ENCODE results near the gene LUZP2. TPM values are rescaled to one million over a fixed set of nuclear protein-coding genes. Genes with fewer than 3 reads are reported as not detected.

Gene LUZP2
- total RNA-seq, 8 experiments from 2014 or later, result 0.46 to 48.5 (median 9.8) TPM

DNA sequence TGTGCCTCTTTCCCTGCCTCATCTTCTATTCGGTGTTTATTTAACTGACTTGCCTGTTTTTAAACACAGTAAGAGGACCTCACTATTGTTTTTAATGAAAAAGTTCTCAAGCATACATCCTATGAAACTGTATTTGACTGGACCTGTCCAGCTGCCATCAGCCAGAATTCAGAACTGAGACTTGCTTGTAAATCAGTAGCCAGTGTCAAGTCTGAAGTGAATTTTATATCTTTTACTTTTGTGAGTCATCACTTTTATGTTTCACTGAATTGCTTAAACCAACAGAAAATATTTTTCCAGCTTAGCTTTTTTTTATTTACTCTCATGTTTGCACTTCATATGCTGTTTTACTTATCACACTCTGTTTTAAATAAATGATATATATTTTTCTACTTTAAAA is 88.3 kb downstream of the LUZP2 start:
- in situ Hi-C loops (cut with MboI; ENCODE audit: low pct_unique_long_range_greater_than_20kb in 2 of 9, low sequenced_read_pairs in 9 of 9, unreplicated experiment in 9 of 9), result no loop called here
- no peak overlapping the region for H3K4me3 ChIP-seq
- ATAC-seq (replicated peaks in 6 of 8), result no peak
- H3K4me1 ChIP-seq (replicated peaks in 1 of 2), result peaks cover 0 to 9% of the 10 kb centered on the region in 2 donors
- 40 to 100% (median 60%) methylated on average over 1 of the region's 1 CpG; no CpG with 5 or more reads in 2 of the 10 experiments for WGBS, 10 experiments
- H3K27ac ChIP-seq, result no peak overlapping the region

DNA sequence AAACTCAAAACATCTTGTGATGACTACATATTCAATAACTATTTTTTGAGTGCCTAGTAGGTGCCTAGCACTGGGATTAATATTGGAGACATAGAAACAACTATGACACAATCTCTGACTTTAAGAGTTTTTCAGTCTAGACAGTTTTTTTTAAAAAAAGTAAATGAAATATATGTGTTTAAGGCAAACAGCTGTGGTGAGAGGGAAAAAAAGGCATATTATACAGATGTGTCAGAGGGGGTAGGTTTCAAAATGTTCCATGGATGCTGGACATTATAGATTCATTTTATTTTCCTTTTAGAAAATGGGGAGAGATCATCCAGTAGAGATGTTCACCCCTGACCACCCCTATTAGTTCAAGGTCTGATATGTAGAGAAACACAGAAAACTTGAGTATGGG is 90.8 kb downstream of the LUZP2 start:
- H3K4me3 ChIP-seq, result no peak overlapping the region
- in situ Hi-C loops (cut with MboI; ENCODE audit: low pct_unique_long_range_greater_than_20kb in 2 of 9, low sequenced_read_pairs in 9 of 9, unreplicated experiment in 9 of 9), result no loop called here
- no peak overlapping the region for H3K27ac ChIP-seq
- ATAC-seq (replicated peaks in 6 of 8), result peak in 2 of 8 experiments; percentile 7 to 12
- peaks cover 0 to 14% of the 10 kb centered on the region in 2 donors for H3K4me1 ChIP-seq (replicated peaks in 1 of 2)

DNA sequence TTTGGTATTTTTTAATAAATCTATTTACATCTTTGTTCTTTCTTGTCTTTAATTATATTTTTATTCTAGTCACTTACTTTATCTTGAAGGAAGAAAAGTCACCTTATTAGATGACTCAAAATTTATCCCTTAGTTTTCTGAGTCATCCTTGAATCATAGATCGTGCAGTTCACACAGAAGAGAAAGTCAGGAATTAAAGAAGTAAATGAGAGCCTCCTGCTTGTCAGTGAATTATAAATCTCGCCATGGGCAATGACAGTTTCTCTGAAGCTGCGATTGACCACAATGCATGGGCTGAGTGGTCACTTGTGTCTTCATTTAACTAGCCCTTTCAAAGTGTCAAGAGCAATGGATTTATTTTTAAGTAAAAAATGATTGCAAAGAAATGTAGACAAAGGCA is 91.2 kb downstream of the LUZP2 start:
- WGBS, 10 experiments, result 0 to 57% (median 28%) methylated on average over 1 to 3 of the region's 3 CpGs
- Histone ChIP-seq H3K4me1 (replicated peaks in 1 of 2) (peaks cover 0 to 14% of the 10 kb centered on the region in 2 donors), H3K27ac (no peak overlapping the region), H3K4me3 (no peak overlapping the region)
- in situ Hi-C loops (cut with MboI; ENCODE audit: low pct_unique_long_range_greater_than_20kb in 2 of 9, low sequenced_read_pairs in 9 of 9, unreplicated experiment in 9 of 9), result no loop called here
- ATAC-seq (replicated peaks in 6 of 8), result peak in 5 of 8 experiments; percentile 88 to 95 (median 94)

DNA sequence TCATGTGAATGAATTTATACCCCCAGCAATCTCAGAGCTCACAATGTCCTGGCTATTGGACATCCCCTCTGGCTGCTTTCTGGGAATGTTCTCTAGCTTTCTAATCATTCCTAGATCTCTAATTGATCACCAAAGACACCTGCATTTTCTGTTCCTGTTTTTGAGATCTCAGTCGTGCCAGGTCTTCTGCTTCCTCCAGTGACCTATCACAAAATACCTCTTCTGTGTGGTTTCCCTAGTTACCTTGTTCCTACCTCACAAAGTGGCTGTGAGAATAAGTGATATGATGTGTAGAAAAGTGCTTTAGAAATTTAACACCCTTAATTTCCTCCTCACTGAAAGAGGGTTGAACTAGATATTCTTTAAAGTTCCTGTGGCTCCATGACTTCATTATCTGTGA is 92.2 kb downstream of the LUZP2 start:
- in situ Hi-C loops (cut with MboI; ENCODE audit: low pct_unique_long_range_greater_than_20kb in 2 of 9, low sequenced_read_pairs in 9 of 9, unreplicated experiment in 9 of 9), result no loop called here
- peaks cover 0 to 14% of the 10 kb centered on the region in 2 donors for H3K4me1 ChIP-seq (replicated peaks in 1 of 2)
- ATAC-seq (replicated peaks in 6 of 8), result no peak
- 0 to 88% (median 82%) methylated on average over 1 of the region's 1 CpG; no CpG with 5 or more reads in 5 of the 10 experiments for WGBS, 10 experiments
- no peak overlapping the region for H3K27ac ChIP-seq
- no peak overlapping the region for H3K4me3 ChIP-seq

DNA sequence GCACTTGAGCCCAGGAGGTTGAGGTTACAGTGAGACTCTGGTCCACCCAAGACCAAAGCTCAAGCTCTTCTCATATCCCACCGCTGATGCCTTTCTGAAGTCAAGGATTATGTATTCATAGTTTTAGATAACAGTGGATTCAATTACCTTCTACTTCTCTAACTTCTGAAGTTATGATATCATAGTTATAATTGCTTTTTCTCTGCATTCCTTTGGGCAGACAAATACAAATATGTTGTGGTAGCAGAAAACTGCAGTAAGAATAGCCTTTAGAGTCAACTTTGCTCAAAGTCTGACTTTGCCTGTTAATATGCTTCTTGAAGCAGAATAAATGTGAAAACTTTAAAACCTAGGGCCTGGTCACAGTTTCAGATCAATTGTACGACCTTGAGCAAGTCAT is 94.4 kb downstream of the LUZP2 start:
- 0 to 100% (median 70%) methylated on average over 1 to 2 of the region's 2 CpGs; no CpG with 5 or more reads in 2 of the 10 experiments for WGBS, 10 experiments
- ATAC-seq (replicated peaks in 6 of 8), result no peak
- in situ Hi-C loops (cut with MboI; ENCODE audit: low pct_unique_long_range_greater_than_20kb in 2 of 9, low sequenced_read_pairs in 9 of 9, unreplicated experiment in 9 of 9), result no loop called here
- peaks cover 0 to 14% of the 10 kb centered on the region in 2 donors for H3K4me1 ChIP-seq (replicated peaks in 1 of 2)
- H3K4me3 ChIP-seq, result no peak overlapping the region
- H3K27ac ChIP-seq, result no peak overlapping the region

DNA sequence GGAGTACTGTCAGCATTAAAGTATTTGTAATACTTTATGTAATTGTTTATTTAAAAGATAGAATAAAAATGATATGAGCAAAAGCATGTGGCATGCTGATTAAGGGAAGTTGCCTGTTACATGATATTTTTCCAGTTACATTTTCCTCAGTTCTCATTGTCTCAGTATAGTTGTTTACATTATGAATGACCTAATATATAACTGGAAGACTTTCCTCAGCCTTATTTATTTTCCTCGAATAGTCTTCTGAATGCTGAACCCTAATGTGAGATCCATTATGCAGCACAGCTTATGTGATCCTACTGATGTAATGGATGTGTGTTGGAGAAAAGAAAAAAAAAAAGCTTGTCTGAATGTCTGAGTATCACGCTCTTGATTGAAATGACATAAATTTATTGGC is 95.5 kb downstream of the LUZP2 start:
- ATAC-seq (replicated peaks in 6 of 8), result peak in 5 of 8 experiments; percentile 47 to 69 (median 63)
- Histone ChIP-seq H3K4me1 (replicated peaks in 1 of 2) (peaks cover 0 to 14% of the 10 kb centered on the region in 2 donors), H3K27ac (no peak overlapping the region), H3K4me3 (no peak overlapping the region)
- 29 to 100% (median 82%) methylated on average over 1 to 2 of the region's 2 CpGs for WGBS, 10 experiments
- in situ Hi-C loops (cut with MboI; ENCODE audit: low pct_unique_long_range_greater_than_20kb in 2 of 9, low sequenced_read_pairs in 9 of 9, unreplicated experiment in 9 of 9), result no loop called here

DNA sequence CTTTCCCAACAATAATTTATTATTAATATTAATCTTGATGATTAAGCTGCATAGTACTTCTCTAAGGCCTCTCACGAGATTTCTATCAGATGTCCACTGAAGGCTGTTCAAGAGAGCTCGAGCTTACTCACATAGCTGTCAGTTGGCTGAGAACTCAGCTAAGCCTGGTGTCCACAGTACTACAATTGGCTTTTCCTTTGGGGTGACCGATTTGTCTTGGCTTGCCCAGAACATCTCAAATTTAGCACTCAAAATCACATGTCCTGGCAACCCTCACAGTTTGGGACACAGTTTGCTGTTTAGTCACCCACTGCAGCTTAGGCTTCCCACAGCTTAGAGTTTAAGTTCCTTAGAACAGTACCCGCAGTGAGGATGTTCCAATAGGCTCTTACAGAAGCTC is 96.5 kb downstream of the LUZP2 start:
- in situ Hi-C loops (cut with MboI; ENCODE audit: low pct_unique_long_range_greater_than_20kb in 2 of 9, low sequenced_read_pairs in 9 of 9, unreplicated experiment in 9 of 9), result no loop called here
- 0 to 100% (median 63%) methylated on average over 1 to 4 of the region's 4 CpGs for WGBS, 10 experiments
- no peak for ATAC-seq (replicated peaks in 6 of 8)
- Histone ChIP-seq H3K27ac (no peak overlapping the region), H3K4me1 (replicated peaks in 1 of 2) (peaks cover 0 to 12% of the 10 kb centered on the region in 2 donors), H3K4me3 (no peak overlapping the region)

DNA sequence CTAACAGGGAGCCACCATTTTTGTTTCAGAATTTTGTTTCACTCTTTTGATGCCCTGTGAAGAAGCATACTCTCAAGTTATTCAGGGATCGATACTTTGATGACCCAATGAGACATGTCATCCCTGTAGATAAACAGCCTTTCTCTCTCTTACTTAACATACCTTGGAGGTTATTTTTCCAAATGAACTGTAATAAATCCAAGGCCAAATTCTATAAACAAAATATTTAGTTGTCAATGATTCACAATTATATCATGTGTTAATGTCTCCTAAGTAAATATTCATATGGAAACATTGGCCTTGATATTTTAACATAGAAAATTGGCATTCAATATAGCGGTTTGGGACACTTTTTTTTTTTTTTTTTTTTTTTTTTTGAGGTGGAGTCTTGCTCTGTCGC is 97.5 kb downstream of the LUZP2 start:
- Histone ChIP-seq H3K4me1 (replicated peaks in 1 of 2) (peaks cover 2 to 5% of the 10 kb centered on the region in 2 donors), H3K27ac (no peak overlapping the region), H3K4me3 (no peak overlapping the region)
- no peak for ATAC-seq (replicated peaks in 6 of 8)
- in situ Hi-C loops (cut with MboI; ENCODE audit: low pct_unique_long_range_greater_than_20kb in 2 of 9, low sequenced_read_pairs in 9 of 9, unreplicated experiment in 9 of 9), result no loop called here
- 29 to 100% (median 90%) methylated on average over 1 to 3 of the region's 3 CpGs for WGBS, 10 experiments

DNA sequence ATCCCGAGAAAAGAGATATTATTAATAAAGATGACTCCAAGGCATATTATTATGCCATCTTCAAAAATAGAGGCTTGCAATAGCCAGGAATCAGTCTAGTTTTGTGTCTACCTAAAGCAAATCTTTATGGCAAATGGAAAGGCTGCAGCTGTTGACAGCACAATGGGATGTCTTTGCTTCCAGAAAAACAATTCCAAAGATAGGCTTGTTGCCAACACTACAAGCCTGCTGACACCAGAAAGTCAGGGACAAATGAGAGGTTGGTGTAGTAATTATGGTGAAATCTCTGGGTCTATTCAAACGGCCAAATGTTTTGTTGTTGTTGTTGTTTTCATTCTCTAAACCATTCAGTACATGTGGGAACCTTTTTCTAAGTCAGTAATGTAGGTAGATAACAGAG is 101.8 kb downstream of the LUZP2 start:
- in situ Hi-C loops (cut with MboI; ENCODE audit: low pct_unique_long_range_greater_than_20kb in 2 of 9, low sequenced_read_pairs in 9 of 9, unreplicated experiment in 9 of 9), result no loop called here
- no peak overlapping the region for H3K4me3 ChIP-seq
- ATAC-seq (replicated peaks in 6 of 8), result no peak
- no peak overlapping the region for H3K27ac ChIP-seq
- 0 to 100% (median 73%) methylated on average over 1 to 2 of the region's 2 CpGs; no CpG with 5 or more reads in 1 of the 10 experiments for WGBS, 10 experiments
- H3K4me1 ChIP-seq (replicated peaks in 1 of 2), result peaks cover 0 to 2% of the 10 kb centered on the region in 2 donors

DNA sequence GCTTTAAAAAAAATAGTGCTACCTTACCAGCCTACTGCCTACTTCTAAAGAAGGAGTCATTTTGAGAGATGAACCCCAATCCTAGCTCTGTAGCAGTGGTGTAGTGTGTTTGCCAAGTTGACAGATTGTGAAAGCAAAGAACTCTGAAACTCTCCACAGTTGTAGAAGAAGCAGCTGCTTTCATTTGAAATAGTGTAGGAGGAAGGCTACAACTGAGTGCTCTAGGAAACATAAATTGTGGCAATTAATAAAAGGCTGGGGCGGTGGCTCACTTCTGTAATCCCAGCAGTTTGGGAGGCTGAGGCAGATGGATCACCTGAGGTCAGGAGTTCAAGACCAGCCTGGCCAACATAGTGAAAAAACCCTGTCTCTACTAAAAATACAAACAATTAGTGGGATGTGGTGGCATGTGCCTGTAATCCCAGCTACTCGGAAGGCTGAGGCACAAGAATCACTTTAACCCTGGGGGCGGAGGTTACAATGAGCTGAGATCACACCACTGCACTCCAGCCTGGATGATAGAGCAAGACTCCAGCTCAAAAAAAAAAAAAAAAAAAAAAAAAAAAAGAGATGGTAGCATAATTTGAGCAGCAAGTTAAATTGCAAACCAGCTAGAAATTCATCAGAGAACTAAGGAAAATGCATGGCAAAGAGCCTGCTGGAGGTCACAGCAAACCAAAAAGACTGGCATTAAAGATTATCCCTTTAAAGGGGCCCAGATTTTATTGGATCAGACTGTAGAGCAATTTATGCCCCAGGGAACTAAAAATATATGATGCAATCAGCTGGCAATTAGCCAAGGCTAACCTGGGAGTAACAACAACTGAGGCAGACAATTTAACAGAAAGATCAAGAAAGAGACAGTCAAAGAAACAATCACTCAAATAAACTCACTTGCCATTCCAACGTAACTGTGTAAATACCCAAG is 112.6 kb downstream of the LUZP2 start:
- in situ Hi-C loops (cut with MboI; ENCODE audit: low pct_unique_long_range_greater_than_20kb in 2 of 9, low sequenced_read_pairs in 9 of 9, unreplicated experiment in 9 of 9), result no loop called here

DNA sequence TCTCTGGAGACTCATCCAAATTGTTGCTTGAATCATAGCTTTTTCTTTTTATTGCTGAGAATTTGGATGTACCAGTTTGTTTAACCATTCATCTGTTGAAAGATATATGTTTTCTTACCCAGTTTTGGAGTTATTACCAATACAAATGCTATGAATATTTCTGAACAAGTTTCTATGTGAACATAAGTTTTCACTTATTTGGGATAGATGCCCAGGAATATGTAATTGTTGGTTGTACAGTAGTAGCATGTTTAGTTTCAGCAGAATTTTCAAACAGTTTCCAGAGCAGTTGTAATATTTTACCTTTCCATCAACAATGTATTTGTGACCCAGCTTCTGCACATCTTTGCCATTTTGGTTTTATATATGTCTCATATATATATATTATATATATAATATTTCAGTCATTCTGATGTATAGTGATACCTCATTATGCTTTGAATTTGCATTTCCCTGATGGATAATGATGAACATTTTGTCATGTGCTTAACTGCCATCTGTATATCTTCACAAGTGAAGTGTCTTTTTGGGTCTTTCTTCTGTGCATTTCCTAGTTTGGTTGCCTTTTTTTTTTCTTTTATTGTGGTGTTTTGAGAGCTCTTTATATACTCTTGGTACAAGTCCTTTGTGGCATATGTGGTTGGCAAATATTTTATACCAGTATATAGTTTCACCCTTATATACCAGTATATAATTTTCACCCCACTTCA is 118.8 kb downstream of the LUZP2 start:
- no peak overlapping the region for H3K4me3 ChIP-seq
- ATAC-seq (replicated peaks in 6 of 8), result no peak
- H3K27ac ChIP-seq, result no peak overlapping the region
- no peaks in the 10 kb centered on the region for H3K4me1 ChIP-seq (replicated peaks in 1 of 2)
- in situ Hi-C loops (cut with MboI; ENCODE audit: low pct_unique_long_range_greater_than_20kb in 2 of 9, low sequenced_read_pairs in 9 of 9, unreplicated experiment in 9 of 9), result no loop called here

More for the DNA sequence above, 112.6 kb downstream of the LUZP2 start:
- 14 to 87% (median 47%) methylated on average over 1 to 4 of the region's 4 CpGs; no CpG with 5 or more reads in 2 of the 10 experiments for WGBS, 10 experiments
- H3K27ac ChIP-seq, result no peak overlapping the region
- H3K4me1 ChIP-seq (replicated peaks in 1 of 2), result peaks cover 3 to 11% of the 10 kb centered on the region in 2 donors
- peak in 5 of 8 experiments; percentile 64 to 83 (median 78) for ATAC-seq (replicated peaks in 6 of 8)
- H3K4me3 ChIP-seq, result no peak overlapping the region

DNA sequence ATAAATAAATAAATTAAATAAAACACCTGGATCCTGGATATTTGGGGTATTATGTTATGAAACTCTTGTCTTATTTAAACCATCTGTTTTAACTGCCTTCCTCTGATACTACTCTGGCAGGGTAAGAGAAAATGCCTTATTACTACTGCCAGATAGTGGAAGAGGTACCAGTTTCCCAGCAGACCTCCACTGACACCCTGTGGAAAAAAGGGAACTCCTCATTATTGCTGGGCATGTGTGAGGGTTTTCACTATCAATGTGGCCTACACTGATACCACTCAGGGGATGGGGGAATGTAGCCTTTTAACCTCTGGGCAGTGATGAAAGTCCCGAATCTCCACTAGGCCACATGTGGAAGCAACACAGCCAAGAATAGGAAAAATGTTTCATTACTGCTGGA is 121.0 kb downstream of the LUZP2 start:
- WGBS, 10 experiments, result 89 to 100% (median 100%) methylated on average over 1 of the region's 1 CpG; no CpG with 5 or more reads in 6 of the 10 experiments
- Histone ChIP-seq H3K4me1 (replicated peaks in 1 of 2) (no peaks in the 10 kb centered on the region), H3K4me3 (no peak overlapping the region), H3K27ac (no peak overlapping the region)
- in situ Hi-C loops (cut with MboI; ENCODE audit: low pct_unique_long_range_greater_than_20kb in 2 of 9, low sequenced_read_pairs in 9 of 9, unreplicated experiment in 9 of 9), result no loop called here
- no peak for ATAC-seq (replicated peaks in 6 of 8)

DNA sequence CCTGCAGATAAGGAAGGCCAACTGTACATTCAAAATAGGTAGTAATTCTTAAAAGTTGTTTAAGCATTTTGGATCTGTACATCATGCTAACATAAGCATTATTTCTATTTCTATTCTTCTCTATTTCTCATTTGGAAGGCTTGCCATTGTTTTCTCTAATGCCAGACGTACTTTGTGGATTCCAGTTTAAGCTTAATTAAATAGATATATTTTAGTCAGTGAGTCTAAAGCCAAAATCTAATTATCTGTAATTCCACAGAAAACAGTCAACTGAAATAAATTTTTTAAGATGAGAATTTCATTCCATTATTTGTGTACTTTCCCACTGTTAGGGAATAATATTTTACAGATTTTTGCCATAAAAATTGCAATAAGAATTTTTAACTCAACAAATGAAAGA is 123.0 kb downstream of the LUZP2 start:
- in situ Hi-C loops (cut with MboI; ENCODE audit: low pct_unique_long_range_greater_than_20kb in 2 of 9, low sequenced_read_pairs in 9 of 9, unreplicated experiment in 9 of 9), result no loop called here
- WGBS, 10 experiments, result 10 to 100% (median 83%) methylated on average over 1 of the region's 1 CpG; no CpG with 5 or more reads in 2 of the 10 experiments
- no peak overlapping the region for H3K4me3 ChIP-seq
- no peak for ATAC-seq (replicated peaks in 6 of 8)
- H3K27ac ChIP-seq, result no peak overlapping the region
- H3K4me1 ChIP-seq (replicated peaks in 1 of 2), result peaks cover 0 to 1% of the 10 kb centered on the region in 2 donors

All from motor neuron (in vitro differentiated cells).